NCI-H345 (cell line): ENCODE data around the gene TOR1A.
"Not testable (repeated sequence)": the region's sequence is repeated elsewhere in the genome, so short reads cannot be mapped to it uniquely, and the experiment has no call there.

Experiments used
- DNase-seq: peaks from one replicate; lab custom pipeline; 2025; lab: John Stamatoyannopoulos, UW

The TOR1A gene

GRCh38 chr9:129781981-129782380, 42.0 kb downstream of the TOR1A start:
- no peak for DNase-seq

GRCh38 chr9:129781131-129781530, 42.8 kb downstream of the TOR1A start:
- no peak for DNase-seq

DNA sequence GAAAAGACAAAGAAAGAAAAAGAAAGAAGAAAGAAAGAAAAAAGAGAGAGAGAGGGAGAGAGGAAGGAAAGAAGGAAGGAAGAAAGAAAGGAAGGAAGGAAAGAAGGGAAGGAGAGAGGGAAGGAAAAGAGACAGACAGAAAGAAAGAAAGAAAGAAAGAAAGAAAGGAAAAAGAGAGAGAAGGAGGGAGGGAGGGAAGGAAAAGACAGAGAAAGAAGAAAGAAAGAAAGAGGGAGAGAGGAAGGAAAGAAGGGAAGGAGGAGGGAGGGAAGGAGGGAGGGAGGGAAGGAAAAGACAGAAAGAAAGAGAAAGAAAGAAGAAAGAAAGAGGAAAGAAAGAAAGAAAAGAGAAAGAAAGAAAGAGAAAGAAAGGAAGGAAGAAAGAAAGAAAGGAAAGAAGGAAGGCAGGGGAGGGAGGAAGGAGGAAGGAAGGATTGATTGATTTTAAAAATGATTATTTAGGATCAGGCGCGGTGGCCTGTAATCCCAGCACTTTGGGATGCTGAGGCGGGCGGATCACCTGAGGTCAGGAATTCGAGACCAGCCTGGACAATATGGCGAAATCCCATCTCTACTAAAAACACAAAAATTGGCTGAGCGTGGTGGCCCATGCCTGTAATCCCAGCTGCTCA, 44.3 kb downstream of the TOR1A start:
- no peak for DNase-seq

- DNase-seq, result no peak
Measured at GRCh38 chr9:129778469-129778868, 45.5 kb downstream of the TOR1A start.

DNA sequence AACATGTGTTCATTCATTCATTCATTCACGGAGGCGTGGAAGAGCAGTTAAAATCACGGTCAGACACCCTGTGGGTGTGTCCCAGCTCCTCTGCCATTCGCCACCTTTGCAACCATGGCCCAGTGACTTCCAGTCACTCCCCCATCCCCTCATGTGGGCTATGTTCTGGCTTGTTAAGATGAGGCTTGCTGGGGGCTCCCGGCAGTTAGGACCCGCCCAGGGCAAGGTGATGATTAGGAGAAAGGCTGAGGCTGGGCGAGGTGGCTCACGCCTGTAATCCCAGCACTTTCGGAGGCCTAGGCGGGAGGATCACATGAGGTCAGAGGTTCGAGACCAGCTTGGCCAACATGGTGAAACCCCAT, 46.2 kb downstream of the TOR1A start:
- DNase-seq, result no peak

DNA sequence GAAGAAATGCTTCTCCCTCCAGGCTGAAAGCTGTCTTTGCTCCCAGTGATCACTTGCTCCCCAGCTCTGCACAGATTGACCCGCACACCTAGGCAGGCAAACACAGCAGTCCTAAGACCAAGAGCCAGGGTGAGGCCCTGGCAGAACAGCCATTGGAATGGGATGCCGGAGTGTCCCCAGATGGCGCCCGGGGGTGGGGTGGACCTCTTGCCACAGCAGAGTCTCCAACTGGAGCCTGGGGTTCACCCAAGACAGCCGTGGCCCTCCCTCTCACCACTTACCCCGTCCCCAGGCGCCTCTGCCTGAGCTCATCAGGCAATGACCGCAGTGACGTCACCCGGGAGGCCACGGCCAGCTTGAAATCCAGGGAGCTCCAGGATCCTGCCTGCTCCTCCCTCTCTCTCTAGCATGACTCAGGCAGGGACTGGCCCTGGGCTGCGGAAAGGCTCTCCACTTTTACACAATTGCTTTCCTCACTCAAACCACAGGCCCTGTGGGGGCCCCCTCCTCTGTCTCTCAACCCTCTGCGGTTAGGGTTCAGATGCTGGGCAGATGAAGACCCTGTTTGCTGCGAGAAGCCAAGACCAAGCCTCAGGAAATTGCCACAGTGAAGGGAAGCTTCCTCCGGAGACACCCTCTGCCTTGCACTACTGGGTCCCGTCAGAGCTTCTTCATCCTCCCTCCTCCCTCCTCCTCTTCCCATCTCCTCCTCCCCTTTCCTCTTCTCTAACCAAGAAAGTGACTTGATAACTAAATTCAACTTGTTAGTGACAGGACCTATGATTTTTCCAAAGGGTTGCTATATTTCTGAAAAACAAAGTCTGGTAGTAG, 46.8 kb downstream of the TOR1A start:
- no peak for DNase-seq

DNA sequence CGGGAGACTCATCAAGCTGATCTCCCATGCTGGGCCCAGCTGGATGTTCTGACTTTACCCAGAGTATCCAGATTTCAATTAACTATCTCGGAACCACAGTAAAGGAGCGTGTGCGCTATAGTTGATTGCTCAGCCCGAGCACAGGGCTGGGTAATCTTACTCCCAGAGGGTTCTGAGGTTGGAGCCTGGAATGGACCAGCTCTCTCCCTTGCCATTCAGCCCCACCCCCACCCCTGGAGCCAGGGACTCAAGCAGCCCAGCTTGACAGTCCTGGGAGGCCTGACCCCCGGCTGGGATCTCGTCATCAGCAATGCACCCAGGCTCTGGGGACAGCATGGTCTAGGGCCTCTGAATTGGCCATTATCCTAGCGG, 47.4 kb downstream of the TOR1A start:
- DNase-seq, result no peak

- DNase-seq, result not testable (repeated sequence)
Measured at GRCh38 chr9:129776096-129776495, 47.8 kb downstream of the TOR1A start.

GRCh38 chr9:129775448-129775798, 48.5 kb downstream of the TOR1A start:
- no peak for DNase-seq

- no peak for DNase-seq
Measured at GRCh38 chr9:129774791-129775447, 49.0 kb downstream of the TOR1A start.

DNA sequence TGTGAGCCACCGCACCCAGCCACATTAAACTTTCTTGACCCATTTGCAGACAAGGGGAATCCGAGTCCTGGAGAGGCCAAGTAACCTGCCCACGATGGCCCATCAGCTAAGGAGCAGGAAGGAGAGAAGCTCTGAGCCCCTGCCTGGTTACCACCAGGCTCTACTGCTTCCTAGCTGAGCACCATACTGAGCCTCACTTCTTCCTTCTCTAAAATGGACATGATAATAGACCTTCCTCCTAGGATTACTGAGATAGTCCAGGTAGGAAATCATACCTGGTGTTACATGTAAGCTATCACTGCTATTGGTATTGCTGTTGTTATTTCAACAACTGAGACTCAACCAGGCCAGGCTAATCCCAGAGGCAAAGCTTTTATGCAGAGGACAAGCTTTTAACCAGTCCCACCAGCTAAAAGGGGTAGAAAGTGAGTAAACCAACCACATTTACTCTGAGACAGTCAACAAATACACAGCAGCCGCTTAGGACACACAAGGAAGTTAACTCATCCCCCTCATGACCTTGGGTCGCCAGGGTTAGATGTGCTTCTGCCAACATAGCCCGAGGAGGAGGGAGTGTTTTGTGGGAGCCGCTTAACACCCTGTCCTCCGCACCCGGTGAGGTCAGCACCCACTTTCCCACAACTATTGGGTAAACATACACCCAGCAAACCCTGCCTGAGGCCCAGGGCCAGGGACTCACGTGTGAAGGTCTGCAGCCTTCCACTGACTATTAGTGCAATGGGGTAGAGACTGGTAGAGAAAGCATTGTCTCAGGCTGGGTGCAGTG, 50.5 kb downstream of the TOR1A start:
- DNase-seq, result no peak

DNA sequence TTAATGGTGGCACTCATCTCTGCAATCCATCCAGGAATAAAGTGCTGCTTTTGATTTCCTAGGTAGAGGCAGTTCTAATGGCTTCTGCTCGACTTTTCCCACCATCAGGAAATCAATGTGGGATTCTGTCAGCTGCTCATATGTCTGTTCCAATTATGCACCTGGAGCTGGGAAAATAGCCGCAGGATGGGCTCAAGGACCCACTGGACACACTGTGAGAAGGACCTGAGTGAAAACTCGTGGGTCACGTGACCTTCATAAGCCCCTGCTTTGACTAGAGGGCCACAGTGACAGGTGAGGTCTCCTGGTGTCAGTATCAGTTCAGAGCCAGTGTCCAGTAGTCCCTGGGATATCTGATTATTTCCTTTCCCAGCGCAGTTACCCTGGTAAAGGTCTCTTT, 53.2 kb downstream of the TOR1A start:
- no peak for DNase-seq

DNA sequence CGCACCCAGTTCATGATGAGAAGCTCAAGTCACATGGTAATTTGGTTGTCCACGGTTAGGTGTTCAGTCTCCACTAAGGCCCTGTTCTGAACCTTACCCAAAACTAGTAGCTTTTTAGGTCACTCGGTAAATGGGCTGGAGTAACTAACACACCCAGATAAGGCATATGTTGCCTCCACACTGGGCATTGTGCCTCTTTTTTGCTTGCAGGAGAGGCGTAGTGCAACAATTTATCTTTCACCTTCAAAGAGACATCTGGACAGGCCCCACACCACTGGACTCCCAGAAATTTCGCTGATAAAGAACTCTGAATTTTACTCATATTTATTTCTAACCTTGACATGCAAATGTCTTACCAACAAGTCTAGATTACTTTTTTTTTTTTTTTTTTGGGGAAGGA, 54.3 kb downstream of the TOR1A start:
- no peak for DNase-seq

GRCh38 chr9:129768486-129768885, 55.5 kb downstream of the TOR1A start:
- DNase-seq, result no peak

DNA sequence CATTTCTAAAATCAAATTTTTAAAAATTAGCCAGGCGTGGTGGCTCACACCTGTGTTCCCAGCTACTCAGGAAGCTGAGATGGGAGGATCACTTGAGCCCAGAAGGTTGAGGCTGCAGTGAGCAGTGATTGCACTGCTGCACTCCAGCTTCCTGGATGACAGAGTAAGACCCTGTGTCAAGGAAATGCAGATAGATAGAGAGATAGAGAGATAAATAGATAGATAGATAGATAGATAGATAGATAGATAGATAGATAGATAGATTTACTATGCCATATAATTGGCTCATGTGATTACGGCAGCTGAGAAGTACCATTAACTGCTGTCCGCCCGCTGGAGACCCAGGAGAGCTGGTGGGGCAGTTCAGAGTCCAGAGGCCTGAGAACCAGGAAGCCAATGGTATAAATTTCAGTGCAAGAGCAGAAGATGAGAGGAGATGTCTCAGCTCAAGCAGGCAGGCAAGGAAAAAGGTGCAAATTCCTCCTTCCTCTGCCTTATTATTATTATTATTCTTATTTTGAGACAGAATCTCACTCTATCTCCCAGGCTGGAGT, 58.1 kb downstream of the TOR1A start:
- no peak for DNase-seq

DNA sequence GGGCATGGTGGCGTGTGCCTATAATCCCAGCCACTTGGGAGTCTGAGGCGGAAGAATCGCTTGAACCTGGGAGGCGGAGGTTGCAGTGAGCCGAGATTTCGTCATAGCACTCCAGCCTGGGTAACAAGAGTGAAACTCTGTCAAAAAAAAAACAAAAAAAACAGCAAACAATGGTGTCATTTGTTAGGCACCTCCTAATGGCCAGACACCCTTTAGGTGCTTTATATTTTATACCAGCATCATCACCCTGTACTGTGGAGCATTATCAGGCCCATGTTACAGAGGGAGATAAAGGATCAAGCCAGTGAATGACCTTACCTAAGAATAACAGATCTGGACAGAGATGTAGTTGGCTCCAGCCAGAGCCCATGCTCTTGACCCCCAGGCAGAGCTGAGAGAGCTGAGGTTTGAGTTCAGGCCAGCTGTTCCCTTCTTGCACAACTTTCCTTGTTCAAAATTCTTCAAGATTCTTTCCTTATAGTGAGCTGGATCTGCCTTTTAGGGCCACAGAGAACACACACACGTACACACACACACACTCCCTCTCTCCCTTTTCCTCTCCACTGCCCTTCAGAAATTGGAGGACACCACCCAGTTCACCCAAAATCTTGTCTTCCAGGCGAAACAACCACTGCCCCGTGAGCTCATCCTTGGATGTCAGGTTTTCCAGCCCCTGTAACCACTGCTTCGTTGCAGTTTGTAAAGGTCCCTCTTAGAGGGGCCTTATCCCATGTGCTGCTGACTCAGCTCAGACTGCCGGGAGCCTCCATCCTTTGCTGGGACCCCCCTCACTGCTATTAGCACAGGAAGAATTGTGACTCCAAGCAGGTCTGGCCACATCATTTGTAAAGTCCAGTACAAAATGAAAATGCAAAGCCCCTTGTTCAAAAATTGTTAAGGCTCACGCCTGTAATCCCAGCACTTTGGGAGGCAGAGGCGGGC, 60.7 kb downstream of the TOR1A start:
- DNase-seq, result no peak
